Panc1 (cell line): ENCODE results near the gene OFD1. TPM values are rescaled to one million over a fixed set of nuclear protein-coding genes. Genes with fewer than 3 reads are reported as not detected.

Source experiments
- ATAC-seq: fragments of 200-7000 bp; cut with Tn5 transposase; 2 replicates; pipeline ENCODE4 v1.9.1; 2020; ENCODE audit warnings: mild to moderate bottlenecking, moderate library complexity
- BruUV-seq: library from RNA; stranded (reverse); fragments of 400-500 nt; replicated peaks from 2 replicates; lab custom pipeline; 2021; lab: Mats Ljungman, UMichigan
- CTCF ChIA-PET: fragments of 300-600 bp; sonication (Branson Sonifier 250); formaldehyde crosslinking; loops from one replicate; lab custom pipeline; 2022; ENCODE audit warnings: antibody characterized with exemption; lab: Charles Lee
- POLR2A ChIA-PET: fragments of 300-600 bp; sonication (Branson Sonifier 250); formaldehyde crosslinking; loops from one replicate; lab custom pipeline; 2022; ENCODE audit warnings: antibody characterized with exemption; lab: Charles Lee
- DNase-seq: peaks from one replicate; pipeline ENCODE4 v3.0.0-alpha.2; 2010; ENCODE audit warnings: low read depth, low spot score
- H3K27ac ChIP-seq: 2 replicates; pipeline ENCODE4 v1.5.1; 2011; ENCODE audit warnings: mild to moderate bottlenecking, low read length, inconsistent platforms
- H3K27me3 ChIP-seq: fragments of 200-500 bp; sonication (Bioruptor generic); 2 replicates; pipeline ENCODE4 v1.6.0; 2014; ENCODE audit warnings: low read length, inconsistent platforms; ENCODE audit not compliant: control insufficient read depth, insufficient read depth
- H3K36me3 ChIP-seq: fragments of 200-500 bp; sonication (Bioruptor generic); 2 replicates; pipeline ENCODE4 v1.5.1; 2014; ENCODE audit warnings: inconsistent platforms, mild to moderate bottlenecking, low read length, moderate library complexity; ENCODE audit not compliant: control insufficient read depth, insufficient read depth
- H3K4me1 ChIP-seq: 2 replicates; pipeline ENCODE4 v1.5.1; 2011; ENCODE audit warnings: inconsistent platforms, mild to moderate bottlenecking, low read length, moderate library complexity; ENCODE audit not compliant: control insufficient read depth, insufficient read depth
- H3K4me3 ChIP-seq, 2 experiments: 2 replicates each; pipeline ENCODE4 v1.5.1; 2011 to 2012; ENCODE audit warnings: low read depth in 2 of 2, low read length in 2 of 2, mild to moderate bottlenecking in 2 of 2, inconsistent platforms in 1 of 2, moderate library complexity in 1 of 2
- H3K9me3 ChIP-seq: fragments of 200-500 bp; sonication (Bioruptor generic); 2 replicates; pipeline ENCODE4 v1.5.1; 2014; ENCODE audit warnings: low read depth, mild to moderate bottlenecking, inconsistent platforms, low read length, moderate library complexity; ENCODE audit not compliant: control insufficient read depth, insufficient read depth
- CTCF ChIP-seq: fragments of 450-650 bp; IDR thresholded peaks from 2 replicates; pipeline ENCODE4 v1.5.1; 2017; ENCODE audit warnings: mild to moderate bottlenecking
- POLR2AphosphoS5 ChIP-seq: IDR thresholded peaks from 2 replicates; pipeline ENCODE4 v1.6.1; 2012; ENCODE audit warnings: mild to moderate bottlenecking, low read depth, low read length, moderate library complexity
- REST ChIP-seq, 2 experiments: IDR thresholded peaks; 2 replicates each; pipeline ENCODE4 v1.6.1; 2011 to 2012; ENCODE audit warnings: low read depth in 2 of 2, control low read depth in 1 of 2, low read length in 1 of 2, mild to moderate bottlenecking in 1 of 2, moderate library complexity in 1 of 2; ENCODE audit not compliant: insufficient read depth in 1 of 2
- SIN3A ChIP-seq: IDR thresholded peaks from 2 replicates; pipeline ENCODE4 v1.6.1; 2012; ENCODE audit warnings: low read depth, mild to moderate bottlenecking, low read length, moderate library complexity, borderline replicate concordance; ENCODE audit not compliant: insufficient read depth
- TCF7L2 ChIP-seq: IDR thresholded peaks from 2 replicates; pipeline ENCODE4 v1.6.1; 2011; ENCODE audit warnings: mild to moderate bottlenecking, low read depth, low read length, inconsistent platforms
- in situ Hi-C: cut with HindIII; loops from 2 replicates; pipeline ENCODE4 v1.10.0; 2016; ENCODE audit warnings: low sequenced_read_pairs, low pct_unique_long_range_greater_than_20kb
- intact Hi-C: fragments of 100-400 bp; cut with micrococcal nuclease; formaldehyde crosslinking; loops from one replicate; pipeline ENCODE4 v1.10.0; 2022; ENCODE audit not compliant: unreplicated experiment
- total RNA-seq: library from RNA; stranded (reverse); gene quantifications from one replicate; pipeline ENCODE4 v1.2.1, GENCODE V29; 2021; ENCODE audit not compliant: unreplicated experiment

The OFD1 gene
- total RNA-seq, 1 experiment from 2014 or later = 22.8 TPM

GRCh38 chrX:13808865-13809264 is 74.3 kb downstream of the OFD1 start:
- intact Hi-C loops = no loop called here
- DNase-seq (no peak), ATAC-seq (no peak)
- ChIA-PET CTCF (no interaction called here), POLR2A (no interaction called here)
- H3K27me3 ChIP-seq = no peaks in the 10 kb centered on the region
- no peaks in the 10 kb centered on the region for H3K4me1 ChIP-seq
- TF ChIP-seq CTCF (no peak), TCF7L2 (no peak), POLR2AphosphoS5 (no peak), SIN3A (no peak), REST (IDR thresholded peaks at IDR 0.05; ENCODE audit: insufficient read depth in 1 of 2, low read depth in 2 of 2, low read length in 1 of 2) (no peak)
- in situ Hi-C loops = no loop called here
- H3K36me3 ChIP-seq = no peaks in the 10 kb centered on the region; the same call in 1 of the 2 replicates
- H3K9me3 ChIP-seq = no peaks in the 10 kb centered on the region
- no TSS peak for BruUV-seq
- H3K4me3 ChIP-seq = no peak overlapping the region
- H3K27ac ChIP-seq = no peak overlapping the region

GRCh38 chrX:13815664-13816063 is 81.1 kb downstream of the OFD1 start:
- H3K27ac ChIP-seq = no peak overlapping the region
- in situ Hi-C loops = no loop called here

More at GRCh38 chrX:13815664-13816063, 81.1 kb downstream of the OFD1 start:
- Histone ChIP-seq H3K4me3 (no peak overlapping the region), H3K36me3 (no peaks in the 10 kb centered on the region; the same call in 1 of the 2 replicates), H3K27me3 (no peaks in the 10 kb centered on the region; the same call in 1 of the 2 replicates), H3K9me3 (no peaks in the 10 kb centered on the region), H3K4me1 (no peaks in the 10 kb centered on the region)
- DNase-seq = no peak
- no peak for TF ChIP-seq REST (IDR thresholded peaks at IDR 0.05; ENCODE audit: insufficient read depth in 1 of 2, low read depth in 2 of 2, low read length in 1 of 2)
- no peak for TF ChIP-seq CTCF
- TF ChIP-seq TCF7L2 = no peak
- TF ChIP-seq SIN3A = no peak
- no peak for TF ChIP-seq POLR2AphosphoS5
- intact Hi-C loops = no loop called here
- ChIA-PET CTCF (no interaction called here), POLR2A (no interaction called here)
- BruUV-seq = no TSS peak
- ATAC-seq = no peak
